ENCODE results near the gene CDH23. TPM values are rescaled to one million over a fixed set of nuclear protein-coding genes. Genes with fewer than 3 reads are reported as not detected.

The CDH23 gene
- total RNA-seq, 1 experiment from 2014 or later, result 0.34 TPM

GRCh38 chr10:71534568-71535194 lies 138.0 kb downstream of the CDH23 start:
- Histone ChIP-seq H3K36me3 (ENCODE audit: control insufficient read depth, insufficient read depth, low read length) (no peaks in the 10 kb centered on the region), H3K4me3 (ENCODE audit: low read depth, low read length) (no peak overlapping the region), H3K4me1 (no peaks in the 10 kb centered on the region), H3K27me3 (replicated peaks; ENCODE audit: control insufficient read depth, insufficient read depth, low read length) (no peaks in the 10 kb centered on the region), H3K9me3 (no peaks in the 10 kb centered on the region)
- CTCF ChIA-PET, result interaction anchor here (1.1 kb wide), 1 partner anchor 12 kb away, joined by 5 read pairs; no protein-coding TSS in a partner anchor
- POLR2A ChIA-PET, result interaction anchor here (0.6 kb wide), 1 partner anchor 521 kb away, joined by 3 read pairs; no protein-coding TSS in a partner anchor
- no peak overlapping the region for H3K27ac Mint-ChIP-seq (ENCODE audit: unreplicated experiment)
- BruUV-seq (replicated peaks), result no TSS peak
- H3K27me3 Mint-ChIP-seq (ENCODE audit: insufficient read depth, unreplicated experiment), result peaks cover 7% of the 10 kb centered on the region
- no peaks in the 10 kb centered on the region for H3K4me1 Mint-ChIP-seq (ENCODE audit: low read depth, unreplicated experiment)
- DNase-seq, result no peak
- H3K4me3 Mint-ChIP-seq (ENCODE audit: unreplicated experiment), result no peak overlapping the region
- no peaks in the 10 kb centered on the region for H3K36me3 Mint-ChIP-seq (ENCODE audit: insufficient read depth, unreplicated experiment)
- no peaks in the 10 kb centered on the region for H3K9me3 Mint-ChIP-seq (ENCODE audit: unreplicated experiment)
- intact Hi-C loops (cut with micrococcal nuclease; ENCODE audit: unreplicated experiment), result no loop called here
- no peak for TF ChIP-seq CTCF (IDR thresholded peaks at IDR 0.05; ENCODE audit: insufficient read depth in 1 of 2, low read depth in 1 of 2, low read length in 1 of 2, severe bottlenecking in 1 of 2, unreplicated experiment in 1 of 2)

DNA sequence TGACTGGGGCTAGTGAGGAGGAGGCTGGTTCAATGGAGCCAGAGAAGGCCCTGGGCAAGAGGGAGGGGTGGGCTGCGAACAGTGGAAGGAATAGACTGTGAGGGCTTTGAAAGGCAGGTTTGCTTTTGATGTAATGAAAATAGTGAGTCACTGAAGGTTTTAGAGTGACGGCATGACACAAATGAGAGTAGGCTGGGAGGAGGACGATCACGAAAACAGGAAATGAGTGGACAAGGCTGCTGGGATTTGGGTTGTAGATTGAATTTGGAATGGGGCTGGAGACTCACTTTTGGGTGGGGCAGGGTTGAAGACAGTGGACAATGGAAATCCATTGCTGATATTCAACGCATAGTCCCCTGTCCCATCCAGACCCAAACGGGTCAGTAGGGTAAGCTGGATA lies 139.6 kb downstream of the CDH23 start:
- intact Hi-C loops (cut with micrococcal nuclease; ENCODE audit: unreplicated experiment), result no loop called here
- H3K27ac Mint-ChIP-seq (ENCODE audit: unreplicated experiment), result no peak overlapping the region
- no peak for TF ChIP-seq CTCF (IDR thresholded peaks at IDR 0.05; ENCODE audit: insufficient read depth in 1 of 2, low read depth in 1 of 2, low read length in 1 of 2, severe bottlenecking in 1 of 2, unreplicated experiment in 1 of 2)
- H3K4me3 Mint-ChIP-seq (ENCODE audit: unreplicated experiment), result no peak overlapping the region
- H3K4me1 ChIP-seq, result no peaks in the 10 kb centered on the region
- no TSS peak for BruUV-seq (replicated peaks)
- no peaks in the 10 kb centered on the region for H3K9me3 ChIP-seq
- CTCF ChIA-PET, result no interaction called here
- no peaks in the 10 kb centered on the region for H3K4me1 Mint-ChIP-seq (ENCODE audit: low read depth, unreplicated experiment)
- no peaks in the 10 kb centered on the region for H3K36me3 Mint-ChIP-seq (ENCODE audit: insufficient read depth, unreplicated experiment)
- DNase-seq, result no peak
- no peaks in the 10 kb centered on the region for H3K36me3 ChIP-seq (ENCODE audit: control insufficient read depth, insufficient read depth, low read length)
- H3K27me3 Mint-ChIP-seq (ENCODE audit: insufficient read depth, unreplicated experiment), result peaks cover 8% of the 10 kb centered on the region
- H3K9me3 Mint-ChIP-seq (ENCODE audit: unreplicated experiment), result no peaks in the 10 kb centered on the region
- H3K4me3 ChIP-seq (ENCODE audit: low read depth, low read length), result no peak overlapping the region
- no peaks in the 10 kb centered on the region for H3K27me3 ChIP-seq (replicated peaks; ENCODE audit: control insufficient read depth, insufficient read depth, low read length)
- POLR2A ChIA-PET, result no interaction called here

- no peak overlapping the region for H3K27ac Mint-ChIP-seq (ENCODE audit: unreplicated experiment)
- intact Hi-C loops (cut with micrococcal nuclease; ENCODE audit: unreplicated experiment), result no loop called here
- H3K9me3 Mint-ChIP-seq (ENCODE audit: unreplicated experiment), result no peaks in the 10 kb centered on the region
- ChIA-PET POLR2A (no interaction called here), CTCF (no interaction called here)
- H3K27me3 ChIP-seq (replicated peaks; ENCODE audit: control insufficient read depth, insufficient read depth, low read length), result no peaks in the 10 kb centered on the region
- H3K4me3 Mint-ChIP-seq (ENCODE audit: unreplicated experiment), result no peak overlapping the region
- H3K36me3 ChIP-seq (ENCODE audit: control insufficient read depth, insufficient read depth, low read length), result no peaks in the 10 kb centered on the region
- no peak for TF ChIP-seq CTCF (IDR thresholded peaks at IDR 0.05; ENCODE audit: insufficient read depth in 1 of 2, low read depth in 1 of 2, low read length in 1 of 2, severe bottlenecking in 1 of 2, unreplicated experiment in 1 of 2)
- H3K4me1 Mint-ChIP-seq (ENCODE audit: low read depth, unreplicated experiment), result no peaks in the 10 kb centered on the region
- H3K4me1 ChIP-seq, result no peaks in the 10 kb centered on the region
- no peaks in the 10 kb centered on the region for H3K9me3 ChIP-seq
- peaks cover 8% of the 10 kb centered on the region for H3K27me3 Mint-ChIP-seq (ENCODE audit: insufficient read depth, unreplicated experiment)
- H3K4me3 ChIP-seq (ENCODE audit: low read depth, low read length), result no peak overlapping the region
- no peaks in the 10 kb centered on the region for H3K36me3 Mint-ChIP-seq (ENCODE audit: insufficient read depth, unreplicated experiment)
- BruUV-seq (replicated peaks), result no TSS peak
- DNase-seq, result no peak
Measured at GRCh38 chr10:71537125-71537524, 140.4 kb downstream of the CDH23 start.

Data from Caco-2 (cell line).